ENCODE measurements around the gene NDUFC1.
"Not testable (repeated sequence)": the region's sequence is repeated elsewhere in the genome, so short reads cannot be mapped to it uniquely, and the experiment has no call there.

NDUFC1 gene

DNA sequence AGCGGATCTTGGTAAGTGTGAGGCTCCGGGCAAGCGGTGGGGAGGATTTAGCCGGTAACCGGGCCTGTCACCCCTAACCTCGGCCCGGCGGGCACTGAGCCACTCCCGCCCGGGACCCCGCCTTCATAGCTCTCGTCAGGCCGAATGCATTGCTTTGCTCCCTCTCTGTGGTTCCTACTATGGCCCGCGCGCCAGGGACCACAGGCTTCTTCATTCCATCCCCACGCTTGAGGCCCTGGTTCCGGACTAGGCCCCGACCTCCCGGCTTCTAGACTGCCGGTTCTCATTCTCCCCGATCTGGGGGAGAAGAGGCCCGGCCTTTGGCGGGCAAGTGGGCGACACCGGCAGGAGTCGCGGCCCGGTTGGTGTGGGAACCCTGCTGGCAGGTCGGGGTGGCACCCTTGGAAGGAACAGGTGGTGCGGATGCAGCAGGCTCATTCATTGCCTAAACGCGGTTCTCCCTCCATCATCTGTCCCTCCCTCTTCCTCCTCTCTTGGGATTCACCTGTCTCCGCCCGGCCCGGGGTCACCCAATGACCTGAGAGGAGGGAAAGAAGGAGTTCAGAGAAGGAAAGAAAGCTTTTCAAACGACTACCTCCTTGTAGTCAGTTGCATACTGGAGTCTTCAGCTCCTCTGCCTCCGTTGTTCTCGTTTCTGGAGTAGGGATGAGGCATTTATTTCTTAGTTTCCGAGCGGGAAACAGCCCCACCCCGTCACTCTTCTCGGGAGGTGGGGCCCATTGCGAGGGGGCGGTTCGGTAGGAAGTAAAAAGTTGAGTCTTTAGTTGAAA is at the start of gene NDUFC1:
TSS of gene NDUFC1 (minus strand) at position 657 of the 791 bp plus-strand sequence. CDS start 6,679 bp downstream, outside the sequence.
- FAIRE-seq, result no peak

DNA sequence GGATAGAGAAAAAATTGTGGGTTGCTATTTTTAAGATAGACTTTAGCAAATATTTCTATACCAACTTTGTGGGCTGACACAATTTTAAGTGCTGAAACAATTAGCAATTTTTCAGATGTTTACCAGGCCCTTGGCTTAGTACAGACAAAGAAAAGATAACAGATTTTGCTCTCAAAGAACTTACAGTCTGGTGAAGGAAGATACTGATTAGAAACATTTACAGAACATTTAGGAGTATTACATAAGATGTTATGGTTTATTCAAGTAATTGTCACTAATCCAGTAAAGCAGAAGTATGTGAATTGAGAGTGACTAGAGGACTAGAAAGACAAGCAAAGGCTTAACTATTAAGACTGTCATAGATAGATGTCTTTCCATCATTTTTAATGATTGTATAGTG is 35.3 kb upstream of the NDUFC1 start:
- no peak for FAIRE-seq

DNA sequence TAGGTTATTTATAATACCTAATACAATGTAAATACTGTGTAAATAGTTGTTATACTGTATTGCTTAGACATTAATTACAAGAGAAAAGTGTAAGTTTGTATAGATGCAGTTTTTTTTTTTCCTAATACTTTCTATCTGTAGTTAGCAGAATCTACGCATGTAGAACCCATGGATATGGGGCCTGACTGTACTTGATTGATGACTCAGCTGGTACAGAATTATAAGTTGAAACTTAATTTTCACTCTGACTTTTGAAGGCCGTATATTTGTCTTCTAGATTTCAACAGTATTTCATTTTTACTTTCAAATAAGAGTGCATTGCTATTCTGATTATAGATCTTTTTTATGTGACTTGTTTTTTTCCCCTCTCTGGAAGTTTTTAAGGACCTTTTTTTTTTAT is 30.8 kb upstream of the NDUFC1 start:
- FAIRE-seq, result no peak

DNA sequence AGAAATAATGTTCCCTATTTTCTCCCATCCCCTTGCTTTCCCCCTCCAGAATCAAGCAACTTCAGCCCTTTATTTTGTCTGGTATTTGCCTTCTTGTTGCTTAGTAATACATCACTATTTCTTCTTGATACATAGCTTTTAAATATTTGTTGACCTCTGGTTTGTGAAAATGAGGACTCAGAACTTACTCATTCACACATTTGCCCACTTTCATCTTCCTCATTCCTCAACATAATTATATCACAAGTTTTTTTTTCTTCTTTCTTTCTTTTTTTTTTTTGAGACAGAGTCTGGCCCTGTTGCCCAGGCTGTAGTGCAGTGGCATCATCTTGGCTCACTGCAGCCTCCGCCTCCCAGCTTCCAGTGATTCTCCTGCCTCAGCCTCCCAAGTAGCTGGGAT is 28.9 kb upstream of the NDUFC1 start:
- no peak for FAIRE-seq

DNA sequence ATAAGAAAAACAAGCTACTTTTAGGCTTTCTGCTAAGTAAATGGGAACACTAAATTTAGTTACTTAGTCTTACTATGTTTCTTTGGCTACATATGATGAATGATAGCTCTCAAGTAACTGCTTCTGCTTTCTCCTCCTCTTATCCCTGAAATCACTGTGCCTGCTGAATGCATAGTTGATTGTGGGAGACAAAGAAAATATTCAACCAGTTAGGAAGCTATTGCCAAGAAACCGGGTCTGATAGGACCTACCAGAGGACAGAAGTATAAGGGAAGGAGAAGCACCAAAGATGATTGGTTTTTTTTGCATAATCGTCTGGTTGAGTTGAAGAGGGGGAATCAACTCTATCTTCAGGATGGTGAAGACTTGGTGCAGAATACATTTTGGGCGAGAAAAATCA is 28.0 kb upstream of the NDUFC1 start:
- no peak for FAIRE-seq

DNA sequence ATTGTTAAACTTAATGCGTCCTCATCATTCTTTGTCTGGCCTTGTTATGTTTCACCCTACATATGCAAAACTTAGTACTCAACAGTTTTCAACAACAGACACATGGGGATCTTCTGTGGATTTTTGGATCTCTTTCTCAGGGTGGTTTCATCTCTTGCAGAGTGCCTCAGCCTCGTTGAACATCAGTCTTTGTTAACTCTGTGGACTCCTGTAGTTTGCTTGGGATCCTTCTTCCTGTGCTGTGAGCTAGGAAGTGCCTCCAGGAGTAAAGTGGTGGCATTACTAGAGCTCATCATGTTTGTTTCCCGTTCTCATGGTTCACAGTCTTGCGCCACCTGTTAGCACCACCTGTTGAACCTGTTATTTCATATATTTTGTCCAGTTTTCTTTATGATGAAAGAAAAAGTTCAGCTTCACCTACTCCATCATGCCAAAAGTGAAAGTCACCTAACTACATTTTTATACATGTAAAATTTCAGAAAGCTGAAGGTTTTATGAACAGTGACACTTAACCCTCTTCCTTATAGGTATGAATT is 27.5 kb upstream of the NDUFC1 start:
- no peak for FAIRE-seq

DNA sequence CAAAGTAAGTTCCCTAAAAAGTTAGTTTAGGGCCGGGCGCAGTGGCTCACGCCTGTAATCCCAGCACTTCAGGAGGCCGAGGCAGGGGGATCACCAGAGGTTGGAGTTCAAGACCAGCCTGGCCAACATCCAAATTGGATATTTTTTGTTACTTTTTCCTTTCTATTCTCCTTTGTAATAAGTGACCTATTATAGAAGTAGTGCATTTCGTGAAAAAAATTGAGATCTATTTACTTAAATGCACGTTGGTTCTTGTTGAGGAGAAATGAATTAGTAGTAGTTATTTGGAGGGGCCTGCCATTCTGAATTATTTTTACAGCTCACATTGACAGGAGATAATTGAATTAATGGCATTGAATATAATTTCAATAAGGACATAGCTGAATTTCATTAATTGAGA is 22.3 kb upstream of the NDUFC1 start:
- no peak for FAIRE-seq

DNA sequence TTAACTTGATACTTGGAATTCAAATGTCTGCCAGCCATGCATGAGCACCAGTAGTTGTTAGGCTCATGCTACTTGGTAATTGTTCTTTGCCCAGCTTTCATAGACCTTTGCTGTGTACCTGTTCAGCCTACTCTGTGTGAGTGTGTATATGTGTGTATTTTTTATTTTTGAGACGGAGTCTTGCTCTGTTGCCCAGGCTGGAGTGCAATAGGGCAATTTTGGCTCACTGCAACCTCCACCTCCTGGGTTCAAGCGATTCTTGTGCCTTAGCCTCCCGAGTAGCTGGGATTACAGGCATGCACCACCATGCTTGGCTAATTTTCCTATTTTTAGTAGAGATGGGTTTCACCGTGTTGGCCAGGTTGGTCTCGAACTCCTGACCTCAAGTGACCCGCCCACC is 20.3 kb upstream of the NDUFC1 start:
- FAIRE-seq, result not testable (repeated sequence)

DNA sequence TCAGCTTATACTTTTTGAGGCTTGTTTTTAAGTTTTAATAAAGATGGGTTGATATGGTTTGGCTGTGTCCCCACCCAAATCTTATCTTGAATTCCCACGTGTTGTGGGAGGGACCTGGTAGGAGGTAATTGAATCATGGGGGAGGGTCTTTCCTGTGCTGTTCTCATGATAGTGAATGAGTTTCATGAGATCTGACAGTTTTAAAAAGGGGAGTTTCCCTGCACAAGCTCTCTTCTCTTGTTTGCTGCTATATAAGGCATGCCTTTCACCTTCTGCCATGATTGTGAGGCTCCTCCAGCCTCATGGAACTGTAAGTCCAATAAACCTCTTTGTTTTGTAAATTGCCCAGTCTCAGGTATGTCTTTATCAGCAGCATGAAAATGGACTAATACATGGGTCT is 19.8 kb upstream of the NDUFC1 start:
- FAIRE-seq, result not testable (repeated sequence)

DNA sequence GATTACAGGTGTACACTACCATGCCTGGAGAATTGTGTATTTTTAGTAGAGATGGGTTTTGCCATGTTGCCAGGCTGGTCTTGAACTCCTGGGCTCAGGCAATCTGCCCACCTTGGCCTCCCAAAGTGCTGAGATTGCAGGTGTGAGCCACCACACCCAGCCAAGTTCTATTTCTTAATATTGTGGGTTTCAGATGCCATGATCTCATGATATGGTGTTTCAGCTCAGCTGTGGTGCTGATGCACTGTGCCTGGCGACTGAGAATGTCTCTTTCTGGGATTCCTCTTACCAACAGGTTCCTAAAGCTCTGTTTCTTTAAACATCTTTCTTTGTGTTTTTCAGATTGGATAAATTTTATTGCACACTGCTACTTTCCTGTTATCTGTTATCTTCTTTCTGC is 17.3 kb upstream of the NDUFC1 start:
- FAIRE-seq, result no peak

DNA sequence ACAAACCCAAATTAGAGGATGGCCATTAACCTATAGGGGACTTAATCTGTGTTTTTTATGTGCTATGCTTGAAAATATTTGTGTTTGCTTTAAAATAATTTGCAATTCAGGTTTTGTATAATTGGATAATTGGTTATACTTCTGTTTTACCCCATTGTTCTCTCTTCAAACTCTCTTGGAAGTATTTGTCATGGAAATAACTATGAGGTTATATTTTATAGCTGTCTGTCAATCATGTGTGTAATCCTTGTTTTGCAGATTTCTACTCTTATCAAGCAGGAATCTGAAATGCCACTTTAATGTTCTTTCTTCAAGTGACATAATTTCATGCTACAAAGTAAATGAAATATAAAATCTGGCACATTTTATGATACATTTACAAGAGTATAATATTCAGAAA is 15.4 kb upstream of the NDUFC1 start:
- no peak for FAIRE-seq

DNA sequence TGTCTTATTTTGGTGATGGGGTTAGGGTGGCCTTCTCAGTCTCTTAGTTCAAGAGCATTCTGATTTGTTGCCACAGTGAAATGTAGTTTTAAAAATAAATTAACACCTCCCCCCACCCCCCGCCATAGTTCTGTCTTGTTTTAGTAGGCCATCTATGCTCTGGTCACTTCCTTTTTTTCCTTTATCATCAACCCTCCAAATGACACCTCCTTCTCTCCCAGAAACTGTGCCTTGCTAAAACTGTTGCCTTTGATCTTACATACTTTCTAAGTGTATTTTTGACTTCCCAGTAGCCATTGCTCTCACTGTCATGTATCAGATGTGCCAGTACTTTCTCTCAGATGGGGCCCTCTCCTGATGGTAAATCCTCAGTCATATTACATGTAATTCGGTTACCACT is 14.5 kb upstream of the NDUFC1 start:
- no peak for FAIRE-seq

DNA sequence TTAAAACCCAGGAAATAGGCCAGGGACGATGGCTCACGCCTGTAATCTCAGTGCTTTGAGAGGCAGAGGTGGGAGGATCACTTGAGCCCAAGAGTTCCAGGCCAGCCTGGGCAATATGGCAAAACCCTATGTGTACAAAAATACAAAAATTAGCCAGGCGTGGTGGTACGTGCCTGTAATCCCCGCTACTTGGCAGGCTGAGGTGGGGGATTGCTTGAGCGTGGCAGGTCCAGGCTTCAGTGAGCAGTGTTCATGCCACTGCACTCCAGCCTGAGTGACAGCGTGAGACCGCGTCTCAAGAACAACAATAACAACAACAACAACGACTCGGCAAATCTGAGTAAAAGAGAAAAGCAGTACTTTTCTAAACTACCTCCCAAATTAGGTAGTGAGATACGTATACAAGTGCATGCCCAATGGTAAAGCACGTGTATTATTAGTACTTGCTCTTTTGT is 13.0 kb upstream of the NDUFC1 start:
- FAIRE-seq, result no peak

DNA sequence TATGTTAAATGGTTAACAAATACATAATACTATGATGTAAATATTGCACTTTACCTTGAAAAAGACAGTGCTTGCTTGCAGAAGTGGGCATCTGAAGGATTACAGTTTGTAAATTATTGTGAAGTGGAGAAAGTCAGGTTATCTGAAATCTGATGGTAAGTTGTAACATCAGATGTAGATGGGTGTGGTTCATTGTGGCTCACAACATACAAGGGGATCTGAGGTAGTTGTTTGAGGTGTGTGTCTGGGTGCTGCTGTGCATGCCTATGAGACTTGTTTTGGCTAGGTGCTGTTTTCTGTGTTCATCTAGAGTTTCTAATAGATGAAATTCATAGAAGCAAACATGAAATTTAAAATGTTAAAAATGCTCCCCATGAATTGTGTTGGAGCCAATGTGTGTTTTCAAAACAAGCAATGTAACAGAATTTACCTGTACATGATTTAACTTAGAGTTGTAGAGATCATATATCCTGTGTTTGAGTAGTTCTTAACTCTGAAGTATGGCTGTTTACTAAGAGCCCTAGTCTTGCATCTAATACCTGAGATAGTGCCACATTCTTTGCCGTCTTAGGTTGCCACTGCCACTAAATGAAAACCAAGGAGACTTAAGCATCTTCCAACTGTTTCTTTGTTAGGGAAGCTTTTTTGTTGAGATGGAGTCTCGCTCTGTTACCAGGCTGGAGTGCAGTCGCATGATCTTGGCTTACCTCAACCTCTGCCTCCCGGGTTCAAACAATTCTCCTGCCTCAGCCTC is 11.9 kb upstream of the NDUFC1 start:
- no peak for FAIRE-seq

DNA sequence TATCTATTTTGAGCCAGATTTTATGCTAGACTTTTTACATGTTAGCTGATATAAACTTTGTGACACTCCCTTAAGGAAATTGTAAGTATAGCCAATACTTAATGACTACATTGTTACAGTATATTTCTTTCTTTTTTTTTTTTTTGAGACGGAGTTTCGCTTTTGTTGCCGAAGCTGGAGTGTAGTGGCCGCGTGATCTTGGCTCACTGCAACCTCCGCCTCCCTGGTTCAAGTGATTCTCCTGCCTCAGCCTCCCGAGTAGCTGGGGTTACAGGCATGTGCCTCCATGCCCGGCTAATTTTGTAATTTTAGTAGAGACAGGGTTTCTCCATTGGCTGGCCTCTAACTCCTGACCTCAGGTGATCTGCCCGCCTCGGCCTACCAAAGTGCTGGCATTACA is 11.1 kb upstream of the NDUFC1 start:
- not testable (repeated sequence) for FAIRE-seq

DNA sequence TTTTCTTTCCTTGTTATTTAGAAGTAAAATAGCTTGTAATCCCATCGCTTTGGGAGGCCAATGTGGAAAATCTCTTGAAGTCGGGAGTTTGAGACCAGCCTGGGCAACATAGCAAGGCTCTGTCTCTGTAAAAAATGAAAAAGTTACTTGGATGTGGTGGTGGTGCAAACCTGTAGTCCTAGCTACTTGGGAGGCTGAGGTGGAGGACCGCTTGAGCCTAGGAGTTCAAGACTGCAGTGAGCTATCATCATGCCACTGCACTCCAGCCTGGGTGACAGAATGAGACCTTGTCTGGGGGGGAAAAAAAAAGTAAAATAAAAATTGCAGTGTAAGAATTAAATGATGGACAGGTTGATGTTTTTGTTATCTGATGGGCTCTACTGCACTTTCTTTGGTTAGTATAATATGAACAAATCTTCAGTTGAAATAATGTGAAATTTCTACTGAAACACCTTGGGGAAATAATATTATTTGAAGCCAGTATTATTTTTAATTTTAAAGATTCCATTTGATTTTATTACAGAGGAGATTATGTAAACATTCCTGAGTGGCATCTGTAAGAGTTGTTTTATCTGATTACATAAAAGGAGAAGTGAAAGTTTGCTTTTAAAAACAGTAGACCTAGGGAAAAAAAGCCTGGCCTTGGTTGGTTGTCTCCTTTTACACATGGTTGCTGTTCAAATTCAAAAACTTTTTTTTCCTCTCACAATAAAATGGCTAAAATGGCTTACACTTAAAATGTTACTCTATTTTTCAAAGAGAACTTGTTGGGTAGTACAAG is 10.5 kb upstream of the NDUFC1 start:
- FAIRE-seq, result peak; percentile 49

DNA sequence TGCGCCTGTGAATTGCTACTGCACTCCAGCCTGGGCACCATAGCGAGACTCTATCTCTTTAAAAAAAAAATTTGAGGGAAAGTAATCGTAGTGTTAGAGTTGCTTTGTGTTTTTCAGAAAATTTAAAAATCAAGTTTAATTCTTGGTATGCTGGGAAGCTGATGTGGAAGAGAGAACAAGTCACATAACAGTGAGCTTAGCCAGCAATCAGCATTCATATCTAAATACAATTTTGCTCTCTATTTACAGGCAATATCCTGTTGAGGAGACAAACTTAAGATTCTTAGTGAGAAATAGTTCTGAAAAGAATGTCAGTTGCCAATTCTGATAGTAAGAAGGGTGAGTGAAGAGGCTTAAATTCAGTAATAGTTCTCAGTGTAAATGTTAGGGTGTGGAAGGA is 9.6 kb upstream of the NDUFC1 start:
- FAIRE-seq, result no peak

DNA sequence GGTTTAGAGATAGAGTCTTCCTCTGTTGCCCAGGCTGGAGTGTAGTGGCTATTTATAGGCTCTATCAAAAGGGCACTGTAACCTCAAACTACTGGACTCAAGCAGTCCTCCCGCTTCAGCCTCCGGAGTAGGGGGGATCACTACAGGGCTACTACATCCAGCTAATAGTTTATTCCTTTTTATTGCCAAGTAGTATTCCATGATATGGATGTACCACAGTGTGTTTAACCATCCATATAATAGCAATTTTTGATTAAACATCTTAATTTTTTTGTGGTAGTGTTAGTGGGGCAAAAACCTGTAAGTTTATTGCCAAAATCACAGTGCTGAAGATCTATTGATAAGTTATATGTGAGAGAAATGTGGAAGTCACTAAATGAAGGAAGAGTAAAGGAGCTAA is 2.6 kb upstream of the NDUFC1 start:
- FAIRE-seq, result no peak

DNA sequence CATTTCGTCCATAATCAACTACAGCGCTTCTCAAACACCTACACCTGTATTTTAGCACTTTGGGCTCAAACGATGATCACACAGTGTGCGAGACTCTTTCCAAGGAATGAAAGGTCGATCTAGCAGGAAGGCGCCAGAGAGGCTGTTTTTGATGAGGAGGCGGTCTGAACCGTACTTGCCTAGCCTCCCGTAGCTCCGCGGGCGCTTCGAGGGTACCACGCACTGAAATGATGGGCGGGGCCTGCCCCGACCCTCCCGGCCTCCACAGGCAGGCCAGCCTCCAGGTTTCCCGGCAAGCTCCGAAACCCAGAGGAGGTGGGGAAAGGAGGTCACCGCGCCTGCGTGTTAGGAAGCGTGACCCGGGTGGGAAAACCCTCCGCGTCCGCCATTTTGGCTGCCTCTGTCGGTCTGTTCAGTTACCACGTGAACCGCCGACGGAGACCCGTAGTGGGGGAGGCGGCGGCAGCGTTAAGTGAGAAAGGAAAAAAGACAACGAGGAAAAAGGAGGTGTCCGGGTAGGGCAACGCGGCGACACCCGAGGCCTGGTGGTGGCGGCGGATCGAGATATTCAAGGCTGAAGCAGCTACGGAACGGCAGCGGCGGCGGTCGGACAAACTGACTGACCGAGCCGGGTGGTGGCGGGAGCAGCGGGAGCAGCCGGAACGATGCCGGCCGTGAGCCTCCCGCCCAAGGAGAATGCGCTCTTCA is 1.0 kb downstream of the NDUFC1 start, which contains the start of gene NAA15:
TSS of gene NAA15 (plus strand) at position 393 of the 708 bp plus-strand sequence. CDS start at position 666, 273 bp downstream.
- FAIRE-seq, result no peak

DNA sequence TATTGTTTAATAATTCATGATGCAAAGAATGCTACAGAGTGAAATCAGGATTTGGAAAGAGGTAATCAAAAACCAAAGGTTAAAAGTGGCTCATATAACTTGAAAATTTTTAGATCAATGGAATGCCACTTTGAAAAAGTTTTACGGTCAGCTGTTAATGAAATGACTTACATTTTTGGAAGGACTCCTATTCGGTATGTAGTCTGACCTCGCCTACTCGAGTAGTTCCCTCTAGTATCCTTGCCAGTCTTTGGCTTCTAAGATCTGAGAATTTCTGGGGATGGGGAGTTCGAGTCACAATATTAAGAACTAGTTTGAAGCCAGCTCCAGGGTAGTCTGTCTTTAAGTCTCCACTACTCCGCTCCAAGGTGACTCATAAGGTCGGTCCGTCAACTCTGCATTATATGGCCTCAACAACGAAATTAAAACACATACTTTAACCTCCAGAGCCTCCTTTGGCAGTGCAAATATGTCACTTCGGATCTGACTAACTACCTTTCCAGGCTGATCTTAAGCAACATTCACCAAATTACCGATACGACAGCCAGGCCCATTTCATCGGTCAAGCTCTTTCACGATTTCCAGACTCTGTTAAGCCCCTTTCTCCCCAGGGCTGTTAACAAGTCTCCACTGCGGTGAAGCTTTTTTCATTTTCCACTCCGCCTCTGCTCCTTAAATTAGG is 1.7 kb downstream of the NDUFC1 start:
- no peak for FAIRE-seq

DNA sequence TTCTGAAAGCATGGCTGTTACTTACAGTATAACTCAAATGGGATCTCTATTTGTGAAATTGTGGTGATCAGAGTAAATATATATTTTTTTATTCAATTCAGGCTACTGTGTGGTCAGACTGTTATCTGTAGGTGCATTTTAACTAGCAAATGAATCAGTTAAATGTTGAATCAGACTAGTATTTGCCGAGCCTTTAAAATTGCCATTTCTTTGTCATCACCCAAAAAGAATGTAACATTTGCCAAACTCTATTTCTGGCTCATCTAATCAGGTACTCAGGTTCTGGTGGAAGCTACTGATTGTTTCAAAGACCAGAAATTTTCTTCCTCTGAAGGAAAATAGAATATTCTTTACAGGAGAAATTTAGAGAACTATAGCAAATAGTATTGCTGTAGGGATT is 2.7 kb downstream of the NDUFC1 start:
- no peak for FAIRE-seq

DNA sequence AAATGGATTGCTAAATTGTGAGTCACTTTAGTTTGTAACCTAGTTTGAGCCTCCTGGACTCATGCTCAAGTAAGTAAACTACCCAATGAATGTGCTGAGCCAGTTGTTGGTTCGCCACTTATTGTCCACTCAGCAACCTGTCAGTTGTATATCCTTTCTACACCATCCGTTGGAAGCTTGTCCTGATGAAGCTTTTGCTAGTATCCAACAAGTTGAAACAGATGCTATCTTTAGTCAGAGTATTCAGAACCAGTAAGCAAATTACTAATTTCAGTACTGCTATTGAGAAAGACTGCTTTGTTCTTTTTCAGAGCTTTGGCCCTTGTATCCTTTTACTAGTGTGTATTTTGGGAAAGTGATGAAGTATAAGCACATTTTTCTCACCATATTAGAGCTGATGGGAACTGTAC is 5.3 kb downstream of the NDUFC1 start:
- FAIRE-seq, result no peak

All from colon (tissue), 2 donors.